GM18519 (cell line): Measurements from ENCODE around the gene NFIA.

Experiments used
- ATAC-seq: cut with Tn5 transposase; IDR thresholded peaks from one replicate; pipeline ENCODE4 v1.9.1; 2021; ENCODE audit warnings: mild to moderate bottlenecking, moderate library complexity; ENCODE audit not compliant: unreplicated experiment, low FRiP score

Gene NFIA

DNA sequence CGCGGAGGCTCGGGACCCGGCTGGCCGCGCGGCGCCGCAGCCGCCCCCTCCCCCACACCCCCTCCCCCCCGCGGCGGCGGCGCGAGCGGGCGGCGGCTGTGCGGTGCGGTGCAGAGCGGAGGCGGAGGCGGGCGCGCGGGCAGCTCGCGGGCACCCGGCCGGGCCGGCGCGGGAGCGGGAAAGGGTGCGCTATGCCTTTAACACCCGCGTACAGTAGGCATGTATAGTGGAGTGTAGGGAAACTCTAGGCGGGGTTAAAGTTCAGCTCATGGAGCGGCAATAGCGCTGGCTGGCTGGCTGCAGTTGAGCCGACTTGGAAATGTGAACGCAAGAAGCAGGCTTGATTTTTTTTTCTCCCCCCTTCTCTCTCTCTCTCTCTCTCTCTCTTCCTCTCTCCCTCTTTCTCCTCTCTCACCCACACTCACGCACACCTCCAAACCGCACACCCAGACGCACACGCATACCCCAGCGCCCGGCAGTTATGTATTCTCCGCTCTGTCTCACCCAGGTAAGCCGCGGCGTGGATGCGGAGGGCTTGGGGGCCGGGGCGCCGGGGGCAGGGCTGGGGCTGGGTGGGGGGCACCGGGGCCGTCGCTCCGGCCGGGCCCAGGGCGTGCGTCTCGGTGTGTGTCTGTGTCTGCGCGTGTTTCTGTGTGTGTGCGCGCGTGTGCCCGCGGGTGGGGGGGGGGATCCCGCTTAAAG, at the start of gene NFIA:
TSS of gene NFIA (plus strand) at position 251 of the 702 bp plus-strand sequence.
- no peak for ATAC-seq

GRCh38 chr1:61035880-61036279, 46.5 kb upstream of the NFIA start:
- no peak for ATAC-seq

DNA sequence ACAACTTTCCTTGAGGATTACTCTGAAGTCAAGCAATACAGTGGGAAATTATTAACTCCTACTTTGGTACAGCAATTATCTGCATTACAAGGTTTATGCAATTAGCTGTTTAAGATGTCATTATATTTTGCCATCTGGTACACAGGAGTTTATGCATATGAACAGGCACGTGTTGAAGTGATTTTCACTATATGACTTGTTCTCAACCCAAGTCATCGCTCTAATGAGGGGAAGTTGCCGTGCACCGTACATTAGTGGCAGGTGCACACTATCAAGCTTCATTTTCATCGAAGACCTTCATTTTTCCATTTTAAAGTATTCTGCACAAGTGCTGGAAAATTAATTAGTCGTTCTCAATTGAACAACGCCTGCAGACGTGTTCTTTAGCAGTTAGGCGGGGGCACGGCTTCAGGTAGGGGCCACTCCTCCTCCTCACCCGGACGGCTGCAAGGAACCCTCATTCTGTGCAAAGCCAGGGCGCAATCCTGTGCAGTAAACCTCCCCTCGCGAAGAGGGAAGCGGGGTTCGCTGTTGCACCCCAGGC, 39.8 kb upstream of the NFIA start:
- ATAC-seq: no peak

- ATAC-seq: no peak
These were observed 39.1 kb upstream of the NFIA start for GRCh38 chr1:61043010-61043820.

GRCh38 chr1:61046434-61046833, 35.9 kb upstream of the NFIA start:
- ATAC-seq: no peak

- no peak for ATAC-seq
These were observed 35.3 kb upstream of the NFIA start for GRCh38 chr1:61047061-61047460.

- ATAC-seq: peak; percentile 71
These were observed 32.4 kb upstream of the NFIA start for GRCh38 chr1:61049850-61050540.

DNA sequence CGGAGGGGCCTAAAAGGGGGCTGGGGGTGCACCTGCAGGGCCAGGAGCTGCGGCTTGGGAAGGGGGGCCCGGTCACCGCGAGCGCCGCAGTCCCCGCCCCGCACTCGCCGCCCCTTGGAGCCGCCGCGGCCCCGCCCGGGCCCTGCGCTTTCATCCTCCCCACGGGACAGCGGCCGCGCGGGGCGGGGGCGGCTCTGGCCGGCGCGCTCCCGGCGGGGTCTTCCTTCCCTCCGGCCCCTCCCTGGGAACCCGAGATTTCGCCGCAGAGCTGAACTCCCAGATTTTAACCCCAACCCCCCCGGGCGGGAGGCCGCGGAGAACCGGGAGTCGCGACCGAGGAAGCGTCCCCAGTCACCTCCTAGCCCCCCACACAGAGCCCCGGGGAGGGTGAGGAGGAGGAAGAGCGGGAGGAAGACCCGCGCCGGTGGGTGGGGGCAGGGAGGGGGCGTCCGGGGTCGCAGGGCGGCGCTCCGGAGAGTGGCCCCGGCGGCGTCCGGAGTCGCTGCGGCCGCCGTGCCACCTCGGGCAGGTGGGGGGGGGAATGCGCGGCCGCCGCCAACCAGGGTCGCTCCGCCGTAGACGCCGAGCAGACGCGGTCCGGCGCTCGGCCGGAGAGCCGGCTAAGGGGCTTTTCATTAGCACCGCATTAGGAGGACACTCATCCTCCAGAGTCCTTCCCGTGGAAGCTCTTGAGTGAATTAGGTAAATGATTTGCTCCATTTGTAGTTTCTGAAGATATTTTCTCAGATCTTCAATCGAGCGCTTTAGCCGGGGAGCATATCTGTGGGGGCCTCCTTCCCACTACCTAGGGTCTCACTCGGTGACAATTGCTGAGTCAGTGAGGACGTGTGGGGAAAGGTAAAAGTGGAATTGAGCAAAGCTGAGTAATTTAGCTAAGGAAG, 31.6 kb upstream of the NFIA start:
- no peak for ATAC-seq

- ATAC-seq: no peak
These were observed 31.0 kb upstream of the NFIA start for GRCh38 chr1:61051443-61051718.

DNA sequence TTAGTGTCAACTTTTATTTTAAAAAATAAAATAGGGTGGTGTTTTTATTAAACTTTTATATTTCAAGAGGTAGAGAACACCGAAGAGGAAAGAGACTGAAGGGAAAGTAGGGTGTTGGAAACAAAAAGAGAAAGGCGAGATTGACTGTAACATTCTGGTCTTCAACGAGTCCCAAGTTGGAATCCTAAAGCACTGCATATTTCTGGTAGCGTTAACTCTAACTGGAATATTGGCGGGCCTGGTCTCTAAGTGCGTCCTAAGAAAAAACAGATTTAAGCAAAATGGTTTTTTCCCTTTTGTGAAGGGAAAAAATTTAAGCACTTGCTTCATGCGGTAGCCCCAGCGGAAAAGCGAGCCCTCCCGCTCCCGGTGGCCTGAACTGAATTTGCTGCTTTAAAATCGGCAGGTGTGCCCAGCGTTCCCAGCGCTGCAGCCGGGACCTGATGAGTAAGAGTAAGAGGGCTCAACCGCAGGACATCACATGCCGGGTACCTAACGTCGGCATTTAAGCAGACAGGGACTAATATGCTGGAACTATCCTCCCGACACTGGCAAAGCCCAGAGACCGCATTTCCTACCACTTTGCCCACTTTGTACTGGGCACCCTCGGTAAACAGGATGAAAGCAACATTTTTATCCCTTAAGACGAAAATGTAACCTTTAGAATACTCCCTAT, 30.5 kb upstream of the NFIA start:
- no peak for ATAC-seq

GRCh38 chr1:61052395-61053225, 29.8 kb upstream of the NFIA start:
- ATAC-seq: no peak

DNA sequence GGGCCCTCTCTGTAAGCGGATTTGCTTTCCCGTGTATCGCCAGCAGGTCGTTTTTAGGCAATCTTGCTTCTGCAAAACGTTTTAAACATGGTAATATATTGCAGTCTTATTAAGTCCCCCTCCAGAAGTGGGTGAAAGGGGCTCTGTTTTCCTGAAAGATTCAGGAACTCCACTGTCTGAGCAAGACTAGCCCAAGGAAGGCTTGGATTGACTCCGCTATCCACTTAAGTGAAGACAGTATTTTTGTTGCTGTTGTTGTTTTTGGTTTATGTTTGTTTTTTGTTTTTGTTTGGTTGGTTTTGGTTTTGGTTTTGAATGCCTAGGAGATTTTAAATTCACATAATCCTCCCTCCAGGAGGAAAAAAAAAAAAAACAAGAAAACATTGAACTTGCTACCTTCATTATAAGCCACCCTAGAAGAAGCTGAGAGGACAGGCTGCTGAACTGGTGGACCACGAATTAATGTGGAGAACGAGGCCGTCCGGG, 29.1 kb upstream of the NFIA start:
- ATAC-seq: no peak

DNA sequence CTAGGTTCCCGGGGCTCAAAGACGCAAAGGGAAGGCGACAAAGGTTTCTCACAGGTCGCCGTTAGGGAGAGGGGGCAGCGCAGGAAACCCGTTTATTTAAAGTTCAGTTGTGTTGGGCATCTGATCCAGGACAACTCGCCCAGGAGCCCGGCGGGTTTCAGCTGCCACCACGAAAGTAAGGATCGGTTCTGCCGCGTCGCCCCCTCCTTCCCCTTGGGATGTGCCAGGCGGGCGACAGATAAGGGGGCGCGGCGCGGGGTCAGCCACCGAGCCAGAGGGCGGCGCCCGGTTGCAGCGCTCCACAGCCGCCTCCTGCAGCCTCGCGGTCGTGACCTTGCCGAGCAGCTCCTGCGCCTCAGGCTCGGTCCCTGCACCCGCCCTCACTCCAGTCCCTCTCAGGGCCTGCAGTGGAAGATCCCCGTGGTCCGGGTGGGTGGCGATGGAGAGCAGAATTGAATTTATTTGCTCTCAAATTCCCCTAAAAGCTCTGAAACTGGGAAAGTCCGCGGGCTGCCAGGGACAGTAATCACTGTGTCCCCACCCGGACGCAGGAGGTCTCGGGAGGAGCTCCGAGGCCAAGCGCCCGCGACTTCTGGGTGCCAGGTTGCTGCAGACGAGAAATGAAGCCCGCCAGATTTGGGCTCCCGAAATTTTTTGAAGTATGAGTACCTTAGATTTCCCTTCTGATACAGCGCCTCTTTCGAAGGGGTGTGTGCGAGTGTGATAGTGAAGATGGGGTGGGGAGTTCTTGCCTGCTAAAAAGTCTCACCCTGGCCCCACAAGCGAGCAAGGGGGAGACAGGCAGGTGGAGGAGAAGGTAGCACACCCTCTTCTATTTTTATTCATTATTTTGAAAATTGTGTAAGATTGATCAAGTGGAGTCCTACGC, 28.4 kb upstream of the NFIA start:
- ATAC-seq: no peak

- ATAC-seq: no peak
These were observed 27.8 kb upstream of the NFIA start for GRCh38 chr1:61054601-61054993.

- ATAC-seq: no peak
These were observed 27.2 kb upstream of the NFIA start for GRCh38 chr1:61055110-61055614.

DNA sequence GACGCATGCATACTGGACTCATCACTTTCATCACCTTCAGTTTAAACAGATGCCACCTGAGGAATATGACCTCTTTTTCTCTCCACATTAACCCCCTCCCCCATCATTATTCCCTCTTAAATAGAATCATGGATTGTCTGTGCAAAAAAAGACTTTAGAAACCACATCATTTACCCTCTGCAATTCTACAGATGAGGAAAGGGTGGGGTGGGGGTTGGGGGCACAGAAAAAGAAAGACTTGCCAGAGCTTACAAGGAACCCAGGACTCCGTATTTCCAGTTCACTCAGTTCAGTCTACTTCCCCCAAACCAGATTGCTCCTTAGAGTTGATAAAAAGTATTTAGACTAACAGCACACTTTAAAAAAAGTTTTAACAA, 26.2 kb upstream of the NFIA start:
- ATAC-seq: no peak

- ATAC-seq: no peak
These were observed 25.6 kb upstream of the NFIA start for GRCh38 chr1:61056573-61057439.
